ENCODE results near the gene MECR.

The MECR gene

DNA sequence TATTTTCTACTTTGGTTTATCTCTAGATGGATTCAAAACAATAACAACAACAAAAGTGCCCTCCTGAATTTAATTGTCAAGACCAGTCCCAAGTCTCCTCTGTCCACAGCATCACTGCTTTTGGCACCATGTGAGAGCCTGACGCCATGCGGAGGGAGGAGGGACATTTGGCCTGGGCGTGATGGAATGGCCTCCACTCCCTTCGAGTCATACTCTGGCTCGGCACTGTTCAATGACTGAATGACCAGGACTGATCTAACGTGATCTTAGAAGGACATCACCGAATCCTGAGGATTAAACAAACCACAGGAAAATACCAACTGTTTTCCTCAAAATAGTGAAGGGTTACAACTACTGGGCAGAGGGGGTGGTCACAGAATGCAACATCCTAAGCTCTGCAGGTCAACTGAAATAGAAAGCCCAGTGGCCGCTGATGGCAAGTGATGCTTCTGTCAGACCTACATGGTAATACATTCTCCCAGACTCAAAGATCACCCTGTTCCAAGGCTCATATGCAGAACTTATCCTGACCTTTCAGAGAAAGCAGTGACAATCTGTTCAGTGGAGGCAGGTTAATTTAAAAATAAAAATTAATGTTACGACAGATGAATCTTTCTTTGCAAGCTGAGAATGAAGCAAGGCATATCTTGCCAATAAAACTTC, 68.1 kb downstream of the MECR start:
- ChIA-PET CTCF (interaction anchor here (1.2 to 10.7 kb wide), 2 partner anchors 18 to 40 kb away, joined by 4 to 46 read pairs; partner anchors contain the start of gene SRSF4), POLR2A (no interaction called here)
- TF ChIP-seq, protein P1, sequence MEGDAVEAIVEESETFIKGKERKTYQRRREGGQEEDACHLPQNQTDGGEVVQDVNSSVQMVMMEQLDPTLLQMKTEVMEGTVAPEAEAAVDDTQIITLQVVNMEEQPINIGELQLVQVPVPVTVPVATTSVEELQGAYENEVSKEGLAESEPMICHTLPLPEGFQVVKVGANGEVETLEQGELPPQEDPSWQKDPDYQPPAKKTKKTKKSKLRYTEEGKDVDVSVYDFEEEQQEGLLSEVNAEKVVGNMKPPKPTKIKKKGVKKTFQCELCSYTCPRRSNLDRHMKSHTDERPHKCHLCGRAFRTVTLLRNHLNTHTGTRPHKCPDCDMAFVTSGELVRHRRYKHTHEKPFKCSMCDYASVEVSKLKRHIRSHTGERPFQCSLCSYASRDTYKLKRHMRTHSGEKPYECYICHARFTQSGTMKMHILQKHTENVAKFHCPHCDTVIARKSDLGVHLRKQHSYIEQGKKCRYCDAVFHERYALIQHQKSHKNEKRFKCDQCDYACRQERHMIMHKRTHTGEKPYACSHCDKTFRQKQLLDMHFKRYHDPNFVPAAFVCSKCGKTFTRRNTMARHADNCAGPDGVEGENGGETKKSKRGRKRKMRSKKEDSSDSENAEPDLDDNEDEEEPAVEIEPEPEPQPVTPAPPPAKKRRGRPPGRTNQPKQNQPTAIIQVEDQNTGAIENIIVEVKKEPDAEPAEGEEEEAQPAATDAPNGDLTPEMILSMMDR (IDR thresholded peaks at IDR 0.05; ENCODE audit: insufficient read depth, low read length, missing control alignments), result no peak
- no peak overlapping the region for H3K4me3 ChIP-seq (ENCODE audit: low read depth, low read length)
- no peak for DNase-seq (ENCODE audit: low read depth, low spot score)

- TF ChIP-seq, protein P1 (IDR thresholded peaks at IDR 0.05; ENCODE audit: insufficient read depth, low read length, missing control alignments), result no peak
- no peak for DNase-seq (ENCODE audit: low read depth, low spot score)
- CTCF ChIA-PET, result interaction anchor here (1.2 to 10.7 kb wide), 3 partner anchors 18 to 280 kb away, joined by 3 to 46 read pairs (median 4); partner anchors contain the start of gene SRSF4
- no peak overlapping the region for H3K4me3 ChIP-seq (ENCODE audit: low read depth, low read length)
- POLR2A ChIA-PET, result no interaction called here
Observed at GRCh38 chr1:29162025-29162424, 68.7 kb downstream of the MECR start.

DNA sequence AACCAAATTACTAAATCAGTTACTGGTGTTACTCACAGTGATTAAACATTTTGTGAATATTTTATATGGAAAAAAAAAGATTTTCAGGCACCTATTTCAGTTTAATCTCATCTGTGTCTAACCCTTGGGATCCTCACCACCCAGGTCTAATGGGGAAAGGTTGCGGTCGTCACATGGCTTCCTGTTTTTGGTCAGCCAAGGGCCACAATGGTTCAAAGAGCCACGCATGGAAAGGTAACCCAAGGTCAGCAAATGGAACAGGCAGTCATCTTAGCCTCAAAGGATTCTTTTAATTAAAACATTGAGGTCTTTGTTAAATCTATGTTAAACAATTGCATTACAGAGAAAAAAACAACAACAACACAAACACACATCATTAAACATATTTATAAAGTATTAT, 71.0 kb downstream of the MECR start:
- TF ChIP-seq, protein P1 (IDR thresholded peaks at IDR 0.05; ENCODE audit: insufficient read depth, low read length, missing control alignments), result no peak
- CTCF ChIA-PET, result interaction anchor here (0.7 to 10.7 kb wide), 3 partner anchors 21 to 237 kb away, joined by 3 to 46 read pairs (median 4); partner anchors contain the start of gene SRSF4

DNA sequence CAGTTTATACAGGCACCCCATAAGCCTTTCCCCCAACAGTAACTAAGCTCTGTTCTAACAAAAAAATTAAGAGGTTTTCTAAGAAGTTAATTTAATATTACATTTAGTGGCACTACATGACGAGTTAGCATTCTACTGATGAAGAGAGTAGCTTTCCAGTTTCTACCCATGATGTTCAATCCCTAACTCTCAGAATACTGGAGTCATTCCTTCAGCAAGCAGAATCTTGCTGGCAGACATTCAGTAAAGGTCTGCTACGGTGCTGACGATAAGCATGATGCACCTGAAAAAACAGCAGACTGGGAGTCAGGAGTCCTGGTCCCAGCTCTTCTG, 73.5 kb downstream of the MECR start:
- no peak for DNase-seq (ENCODE audit: low read depth, low spot score)
- ChIA-PET POLR2A (no interaction called here), CTCF (interaction anchor here (0.8 to 10.7 kb wide), 5 partner anchors 10 to 45 kb away, joined by 3 to 46 read pairs (median 6); partner anchors contain the start of gene SRSF4)
- no peak overlapping the region for H3K4me3 ChIP-seq (ENCODE audit: low read depth, low read length)
- TF ChIP-seq, protein P1 (IDR thresholded peaks at IDR 0.05; ENCODE audit: insufficient read depth, low read length, missing control alignments), result no peak

More for the DNA sequence above, 71.0 kb downstream of the MECR start:
- H3K4me3 ChIP-seq (ENCODE audit: low read depth, low read length), result no peak overlapping the region
- POLR2A ChIA-PET, result no interaction called here
- no peak for DNase-seq (ENCODE audit: low read depth, low spot score)

DNA sequence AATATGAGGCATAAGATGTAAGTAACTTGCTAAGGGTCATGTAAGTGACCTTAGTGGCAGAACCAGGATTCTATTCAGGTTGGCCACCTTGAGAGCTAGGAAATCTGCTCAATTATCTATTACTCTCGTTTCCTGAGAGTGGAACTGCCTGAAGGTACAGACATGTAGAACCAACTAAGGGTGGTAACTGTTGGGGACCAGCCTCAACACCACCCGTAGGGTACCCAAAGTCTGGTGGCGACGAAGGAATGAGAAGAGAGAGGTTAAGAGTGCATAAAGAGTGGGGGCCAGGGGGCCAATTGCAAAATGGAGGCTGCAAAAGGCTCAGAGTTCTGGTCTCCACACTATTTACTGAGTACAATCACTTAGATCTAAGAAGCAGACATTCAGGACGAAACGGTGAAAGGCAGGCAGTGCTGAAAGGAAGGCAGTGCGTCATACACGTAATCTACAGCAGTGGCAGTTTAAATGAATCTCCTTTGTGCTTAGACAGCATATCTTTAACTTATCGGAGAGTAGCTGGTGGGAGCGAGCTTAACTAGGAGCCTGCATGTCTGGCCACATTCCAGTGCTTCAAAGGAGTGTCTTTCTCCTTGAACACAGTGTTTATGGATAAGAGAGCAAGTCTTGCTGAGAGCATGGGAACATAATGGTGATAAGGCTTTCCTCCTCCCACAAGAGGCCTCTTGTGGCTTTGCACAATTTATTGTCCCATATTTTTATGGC, 74.0 kb downstream of the MECR start:
- CTCF ChIA-PET, result interaction anchor here (0.8 to 10.7 kb wide), 4 partner anchors 11 to 45 kb away, joined by 3 to 46 read pairs (median 8); partner anchors contain the start of gene SRSF4
- TF ChIP-seq, protein P1 (IDR thresholded peaks at IDR 0.05; ENCODE audit: insufficient read depth, low read length, missing control alignments), result no peak
- H3K4me3 ChIP-seq (ENCODE audit: low read depth, low read length), result no peak overlapping the region

More for the DNA sequence above, 74.0 kb downstream of the MECR start:
- POLR2A ChIA-PET, result no interaction called here
- DNase-seq (ENCODE audit: low read depth, low spot score), result no peak

Measured in AG04449 (cell line).